Natural killer cell treated with Interleukin-12 subunit alpha and Interleukin-12 subunit beta and Interleukin-15 and Interleukin-18, amount 100 ng/mL, for 72 hours (primary cell): Measurements from ENCODE around the gene SPATA45. TPM values are rescaled to one million over a fixed set of nuclear protein-coding genes. Genes with fewer than 3 reads are reported as not detected.
"Not testable (repeated sequence)": the region's sequence is repeated elsewhere in the genome, so short reads cannot be mapped to it uniquely, and the experiment has no call there.

Experiments used
- ATAC-seq, 2 donors: fragments of 150-1000 bp; cut with Tn5 transposase in 1 of 2; sonication (Bioruptor Pico), chemical (Tn5 transposase) in 1 of 2; 2 replicates each; pipeline ENCODE4 v1.10.0; 2021
- DNase-seq: peaks from one replicate; pipeline ENCODE4 v3.0.0; 2022; ENCODE audit warnings: low spot score
- H3K27ac Mint-ChIP-seq, 2 donors: 1 replicate in 1 of 2; 2 replicates in 1 of 2; pipeline ENCODE4 v1.8.0; 2022; ENCODE audit warnings: mixed read lengths in 2 of 2, mild to moderate bottlenecking in 1 of 2, moderate library complexity in 1 of 2
- H3K27me3 Mint-ChIP-seq, 2 donors: 1 replicate in 1 of 2; 2 replicates in 1 of 2; pipeline ENCODE4 v1.8.0; 2022; ENCODE audit warnings: mixed read lengths in 2 of 2
- H3K36me3 Mint-ChIP-seq: one replicate; pipeline ENCODE4 v1.8.0; 2022; ENCODE audit warnings: mixed read lengths
- H3K4me1 Mint-ChIP-seq, 2 donors: 1 replicate in 1 of 2; 2 replicates in 1 of 2; pipeline ENCODE4 v1.8.0; 2022; ENCODE audit warnings: low read depth in 2 of 2, mixed read lengths in 2 of 2, mild to moderate bottlenecking in 1 of 2
- H3K4me3 Mint-ChIP-seq: one replicate; pipeline ENCODE4 v1.8.0; 2022; ENCODE audit warnings: mixed read lengths
- H3K9me3 Mint-ChIP-seq: 2 replicates; pipeline ENCODE4 v1.8.0; 2022; ENCODE audit warnings: mixed read lengths
- total RNA-seq, 2 donors: library from RNA; stranded (reverse); gene quantifications; one replicate each; pipeline ENCODE4 v1.2.3, GENCODE V29; 2022

SPATA45 gene
- total RNA-seq, 2 donors from 2014 or later, result 0.86 TPM; not detected in 1

DNA sequence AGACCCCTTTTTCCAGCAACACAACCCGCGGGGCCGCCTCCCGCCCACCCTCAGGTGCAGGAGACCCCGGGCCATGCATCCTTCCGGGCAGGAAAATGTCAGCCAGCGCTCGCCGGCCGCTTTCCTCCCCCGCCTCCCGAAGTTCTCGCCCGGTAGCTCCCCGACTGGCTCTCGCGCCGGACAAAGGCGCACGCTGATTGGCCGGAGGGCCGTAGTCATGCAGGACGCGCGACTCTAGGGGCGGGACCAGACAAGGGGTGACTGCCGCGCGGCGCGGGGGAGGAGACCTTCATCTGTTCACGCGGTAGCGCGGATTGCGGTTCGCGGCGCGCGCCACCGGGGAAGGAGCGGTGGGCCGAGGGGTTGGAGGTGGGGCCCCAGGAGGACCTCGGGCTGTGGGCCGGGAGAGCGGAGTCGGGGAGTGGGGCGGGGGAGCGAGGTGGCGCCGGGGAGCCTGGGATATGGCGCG, 10.6 kb upstream of the SPATA45 start, which contains the start of gene FLVCR1:
Gene FLVCR1 (plus strand): TSS at position 284 of the 469 bp plus-strand sequence. CDS start 178 bp downstream, at position 462.
- no peaks in the 10 kb centered on the region for H3K9me3 Mint-ChIP-seq
- H3K4me3 Mint-ChIP-seq, result no peak within 1 kb of the TSS
- H3K4me1 Mint-ChIP-seq, result peaks cover 11 to 15% of the 10 kb centered on the region in 2 donors
- peaks cover 6% of the 10 kb centered on the region for H3K36me3 Mint-ChIP-seq
- peak; percentile 99 for DNase-seq
- H3K27ac Mint-ChIP-seq, result peak within 1 kb of the TSS; percentile 89 to 90
- no peaks in the 10 kb centered on the region for H3K27me3 Mint-ChIP-seq
- ATAC-seq, result peak; percentile 100

DNA sequence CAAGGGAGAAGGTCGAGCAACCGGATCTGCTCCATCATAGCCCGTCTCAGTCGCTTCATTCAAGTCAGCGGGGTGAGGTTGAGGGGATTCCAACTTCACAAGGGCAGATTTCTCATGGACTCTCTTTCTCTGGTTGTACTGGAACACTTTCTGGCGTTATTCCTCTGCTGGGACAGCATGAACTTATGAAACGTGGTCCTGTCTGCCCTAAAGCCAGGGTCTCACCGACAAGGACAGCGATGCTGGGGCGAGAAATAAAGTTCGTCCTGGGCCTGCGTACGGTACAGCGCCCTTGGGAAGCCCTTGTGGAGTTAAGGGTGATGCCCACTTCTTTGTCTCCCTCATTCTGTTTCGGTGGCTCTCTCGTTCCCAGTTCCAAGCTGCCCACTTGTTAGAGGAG, 9.3 kb upstream of the SPATA45 start:
- peak overlapping the region in 1 of 2 donors; percentile 39 for H3K27ac Mint-ChIP-seq
- ATAC-seq (no peak), DNase-seq (no peak)
- H3K27me3 Mint-ChIP-seq, result no peaks in the 10 kb centered on the region
- H3K4me3 Mint-ChIP-seq, result no peak overlapping the region
- peaks cover 6% of the 10 kb centered on the region for H3K36me3 Mint-ChIP-seq
- no peaks in the 10 kb centered on the region for H3K9me3 Mint-ChIP-seq
- H3K4me1 Mint-ChIP-seq, result peaks cover 8 to 13% of the 10 kb centered on the region in 2 donors

- DNase-seq, result no peak
- H3K36me3 Mint-ChIP-seq, result peaks cover 6% of the 10 kb centered on the region
- no peak for ATAC-seq
- H3K27ac Mint-ChIP-seq, result no peak overlapping the region
- H3K27me3 Mint-ChIP-seq, result no peaks in the 10 kb centered on the region
- peaks cover under 1 to 8% of the 10 kb centered on the region in 2 donors for H3K4me1 Mint-ChIP-seq
- no peaks in the 10 kb centered on the region for H3K9me3 Mint-ChIP-seq
- no peak overlapping the region for H3K4me3 Mint-ChIP-seq
These were observed 6.2 kb upstream of the SPATA45 start for GRCh38 chr1:212853658-212854057.

DNA sequence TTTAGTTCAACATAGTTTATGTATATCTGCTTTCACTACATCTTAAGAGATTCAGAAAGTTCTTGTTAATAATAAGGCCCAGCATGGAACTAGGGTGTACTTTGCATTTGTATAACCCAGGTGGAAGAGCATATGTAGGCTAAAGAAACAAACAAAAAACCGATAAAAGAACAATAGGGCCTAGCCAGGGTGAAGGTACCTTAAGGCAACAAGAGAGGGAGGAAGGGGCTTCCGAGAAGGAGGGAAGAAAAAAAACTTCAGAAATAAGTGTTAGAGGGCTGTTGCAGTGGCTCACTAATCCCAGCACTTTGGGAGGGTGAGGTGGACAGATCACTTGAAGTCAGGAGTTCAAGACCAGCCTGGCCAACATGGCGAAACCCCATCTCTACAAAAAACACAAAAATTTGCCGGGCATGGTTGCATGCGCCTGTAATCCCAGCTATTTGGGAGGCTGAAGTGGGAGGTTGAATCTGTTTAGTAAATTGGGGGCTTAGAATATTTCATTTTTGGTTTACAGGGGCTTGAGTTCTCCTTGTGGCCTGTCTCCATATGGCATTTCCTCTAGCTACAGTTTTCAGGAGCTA, 4.7 kb upstream of the SPATA45 start:
- no peaks in the 10 kb centered on the region for H3K9me3 Mint-ChIP-seq
- H3K4me1 Mint-ChIP-seq, result no peaks in the 10 kb centered on the region
- no peak overlapping the region for H3K4me3 Mint-ChIP-seq
- ATAC-seq (no peak), DNase-seq (no peak)
- H3K27me3 Mint-ChIP-seq, result no peaks in the 10 kb centered on the region
- H3K36me3 Mint-ChIP-seq, result peaks cover 6% of the 10 kb centered on the region
- no peak overlapping the region for H3K27ac Mint-ChIP-seq

DNA sequence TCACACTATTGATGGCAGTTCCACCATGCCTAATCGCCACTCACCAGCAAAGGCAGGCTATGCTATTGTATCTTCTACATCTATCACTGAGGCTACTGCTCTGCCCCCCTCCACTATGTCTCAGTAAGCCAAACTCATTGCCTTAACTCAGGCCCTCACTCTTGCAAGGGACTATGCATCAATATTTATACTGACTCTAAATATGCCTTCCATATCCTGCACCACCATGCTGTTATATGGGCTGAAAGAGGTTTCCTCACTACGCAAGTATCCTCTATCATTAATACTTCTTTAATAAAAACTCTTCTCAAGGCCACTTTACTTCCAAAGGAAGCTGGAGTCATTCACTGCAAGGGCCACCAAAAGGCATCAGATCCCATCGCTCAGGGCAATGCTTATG, 2.9 kb downstream of the SPATA45 start:
- H3K36me3 Mint-ChIP-seq, DNase-seq, H3K4me3 Mint-ChIP-seq, H3K27ac Mint-ChIP-seq, ATAC-seq, H3K27me3 Mint-ChIP-seq, H3K4me1 Mint-ChIP-seq, H3K9me3 Mint-ChIP-seq: not testable (repeated sequence)

- H3K4me3 Mint-ChIP-seq, result no peak overlapping the region
- DNase-seq, result no peak
- H3K9me3 Mint-ChIP-seq, result no peaks in the 10 kb centered on the region
- ATAC-seq, result no peak
- peaks cover 0 to 7% of the 10 kb centered on the region in 2 donors for H3K4me1 Mint-ChIP-seq
- no peaks in the 10 kb centered on the region for H3K27me3 Mint-ChIP-seq
- H3K36me3 Mint-ChIP-seq, result no peaks in the 10 kb centered on the region
- no peak overlapping the region for H3K27ac Mint-ChIP-seq
These were observed 9.3 kb downstream of the SPATA45 start for GRCh38 chr1:212838145-212838544.

DNA sequence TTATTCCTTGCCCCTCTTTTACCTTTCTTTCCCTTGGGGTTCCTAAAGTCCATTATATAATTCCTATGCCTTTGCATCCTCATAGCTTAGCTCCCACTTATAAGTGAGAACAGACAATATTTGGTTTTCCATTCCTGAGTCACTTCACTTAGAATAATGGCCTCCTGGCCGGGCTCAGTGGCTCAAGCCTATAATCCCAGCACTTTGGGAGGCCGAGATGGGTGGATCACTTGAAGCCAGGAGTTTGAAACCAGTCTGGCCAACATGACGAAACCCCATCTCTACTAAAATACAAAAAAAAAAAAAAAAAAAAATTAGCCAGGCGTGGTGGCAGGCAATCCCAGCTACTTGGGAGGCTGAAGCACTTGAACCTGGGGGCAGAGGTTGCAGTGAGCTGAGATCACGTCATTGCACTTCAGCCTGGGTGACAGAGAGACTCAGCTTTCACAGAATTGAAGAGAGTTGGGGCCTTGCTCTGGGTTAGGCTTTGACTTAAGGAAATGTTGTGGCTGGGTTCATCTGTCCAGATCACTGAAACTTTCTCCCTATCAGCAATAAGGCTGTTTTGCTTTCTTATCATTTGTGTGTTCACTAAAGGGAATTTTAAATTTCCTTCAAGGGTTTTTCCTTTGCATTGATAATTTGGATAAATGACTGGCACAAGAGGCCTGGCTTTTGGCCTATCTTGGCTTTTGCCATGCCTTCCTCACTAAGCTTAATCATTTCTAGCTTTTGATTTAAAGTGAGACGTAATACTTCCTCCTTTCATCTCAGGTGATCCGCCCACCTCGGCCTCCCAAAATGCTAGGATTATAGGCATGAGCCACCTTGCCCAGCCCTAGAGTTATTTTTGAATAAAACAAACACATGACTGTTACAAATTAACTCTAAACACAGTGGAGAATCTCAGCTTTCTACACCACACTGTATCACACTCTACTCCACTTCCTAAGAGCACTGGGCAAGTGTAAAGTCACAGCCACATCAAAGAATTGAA, 13.9 kb downstream of the SPATA45 start:
- not testable (repeated sequence) for DNase-seq, ATAC-seq, H3K27ac Mint-ChIP-seq

DNA sequence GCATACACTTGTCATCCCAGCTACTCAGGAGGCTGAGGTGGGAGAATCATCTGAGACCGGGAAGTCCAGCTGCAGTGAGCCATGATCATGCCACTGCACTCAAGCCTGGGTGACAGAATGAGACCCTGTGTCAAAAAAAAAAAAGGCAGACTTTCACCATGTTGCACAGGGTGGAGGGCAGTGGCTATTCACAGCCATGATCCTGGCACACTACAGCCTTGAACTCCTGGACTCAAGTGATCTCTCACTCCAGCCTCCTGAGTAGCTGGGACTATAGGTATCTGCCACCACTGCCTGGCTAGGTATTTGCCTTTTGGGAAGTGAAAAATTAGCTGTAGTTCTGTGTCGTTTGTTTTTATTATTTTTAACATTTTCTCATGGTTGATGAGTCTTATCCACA, 19.1 kb downstream of the SPATA45 start:
- H3K4me3 Mint-ChIP-seq, result no peak overlapping the region
- DNase-seq (no peak), ATAC-seq (no peak)
- no peaks in the 10 kb centered on the region for H3K4me1 Mint-ChIP-seq
- H3K9me3 Mint-ChIP-seq, result peaks cover 10% of the 10 kb centered on the region
- H3K36me3 Mint-ChIP-seq, result peaks cover 18% of the 10 kb centered on the region
- H3K27me3 Mint-ChIP-seq, result peaks cover 6 to 13% of the 10 kb centered on the region in 2 donors
- H3K27ac Mint-ChIP-seq, result no peak overlapping the region

More for the DNA sequence above, 13.9 kb downstream of the SPATA45 start:
- H3K36me3 Mint-ChIP-seq, H3K4me3 Mint-ChIP-seq, H3K27me3 Mint-ChIP-seq, H3K4me1 Mint-ChIP-seq, H3K9me3 Mint-ChIP-seq: not testable (repeated sequence)

DNA sequence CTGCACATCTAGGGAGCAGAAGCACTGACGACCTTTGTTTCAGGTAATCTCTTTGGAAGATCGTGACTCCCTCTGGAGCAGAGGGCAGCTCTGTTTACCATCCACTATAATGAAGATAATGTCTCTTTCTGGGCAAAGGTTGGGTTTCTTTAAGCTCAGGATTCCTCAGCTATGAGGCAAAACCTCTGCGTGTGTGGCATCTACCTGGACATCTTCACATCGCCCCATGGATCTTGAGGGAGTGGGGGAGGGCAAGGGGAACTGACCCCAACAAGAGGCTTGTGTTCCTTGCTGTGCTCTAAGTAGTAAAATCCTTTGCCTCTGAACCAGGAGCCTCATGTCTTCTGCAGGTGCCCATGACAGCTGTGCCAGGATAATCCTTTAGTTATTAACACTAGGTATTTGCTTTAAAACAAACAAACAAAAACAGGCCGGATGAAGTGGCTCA, 19.6 kb downstream of the SPATA45 start:
- Mint-ChIP-seq H3K27ac (no peak overlapping the region), H3K4me1 (no peaks in the 10 kb centered on the region), H3K36me3 (peaks cover 18% of the 10 kb centered on the region), H3K9me3 (peaks cover 10% of the 10 kb centered on the region), H3K27me3 (peaks cover 6 to 13% of the 10 kb centered on the region in 2 donors), H3K4me3 (no peak overlapping the region)
- ATAC-seq, result no peak
- DNase-seq, result no peak

GRCh38 chr1:212827171-212827776, 20.2 kb downstream of the SPATA45 start:
- Mint-ChIP-seq H3K4me3 (no peak overlapping the region), H3K4me1 (no peaks in the 10 kb centered on the region), H3K27ac (no peak overlapping the region), H3K9me3 (peaks cover 10% of the 10 kb centered on the region), H3K36me3 (peaks cover 18% of the 10 kb centered on the region), H3K27me3 (peaks cover 6 to 13% of the 10 kb centered on the region in 2 donors)
- no peak for ATAC-seq
- no peak for DNase-seq

DNA sequence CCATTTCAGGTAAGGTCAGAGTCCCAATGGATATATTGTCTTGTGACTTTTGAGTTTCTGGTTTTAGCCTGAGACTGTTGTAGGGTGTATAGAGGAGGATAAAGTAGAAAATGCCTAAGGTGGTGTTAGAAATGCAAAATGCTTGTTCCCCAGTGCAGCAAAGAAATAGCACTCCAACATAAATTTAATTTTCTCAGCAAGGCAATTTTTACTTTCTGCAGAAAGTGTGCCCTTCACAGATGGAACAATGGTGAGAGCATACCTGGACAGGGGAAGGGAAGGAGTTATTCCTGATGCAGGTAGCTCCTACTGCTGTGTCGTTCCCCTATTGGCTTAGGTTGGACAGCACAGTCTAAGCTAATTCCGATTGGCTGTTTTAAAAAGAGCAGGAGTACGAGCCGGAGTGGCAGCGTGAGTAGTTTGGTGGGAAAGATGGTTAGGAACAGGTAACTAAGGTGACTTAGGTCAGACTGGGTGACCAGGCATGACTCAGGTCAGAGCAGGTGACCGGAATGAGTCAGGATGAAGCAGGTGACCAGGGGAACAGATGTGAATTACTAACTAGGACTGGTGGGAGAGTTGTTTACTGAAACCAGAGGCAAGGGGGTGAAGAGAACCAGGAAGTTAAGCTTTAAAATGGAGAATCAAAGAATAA, 21.5 kb downstream of the SPATA45 start:
- peaks cover 6 to 13% of the 10 kb centered on the region in 2 donors for H3K27me3 Mint-ChIP-seq
- H3K4me3 Mint-ChIP-seq, result no peak overlapping the region
- no peak for ATAC-seq

DNA sequence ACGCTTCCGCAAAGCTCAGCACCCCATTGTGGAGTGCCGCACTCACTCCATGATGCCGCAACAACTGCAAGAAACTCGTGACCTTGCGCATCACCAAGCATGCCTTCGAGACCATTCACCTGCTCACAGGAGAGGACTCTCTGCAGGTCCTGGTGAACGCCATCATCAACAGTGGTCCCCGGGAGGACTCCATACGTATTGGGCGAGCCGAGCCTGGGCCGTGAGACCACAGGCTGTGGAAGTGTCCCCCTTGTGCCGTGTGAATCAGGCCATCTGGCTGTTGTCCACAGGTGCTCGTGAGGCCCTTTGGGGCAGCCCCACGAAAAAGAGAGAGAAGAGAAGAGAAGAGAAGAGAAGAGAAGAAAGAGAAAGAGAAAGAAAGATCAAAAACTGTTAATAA, 23.2 kb downstream of the SPATA45 start:
- no peak for DNase-seq
- Mint-ChIP-seq H3K4me1 (peaks cover 4 to 5% of the 10 kb centered on the region in 2 donors), H3K4me3 (no peak overlapping the region), H3K9me3 (peaks cover 10% of the 10 kb centered on the region), H3K36me3 (peaks cover 18% of the 10 kb centered on the region), H3K27ac (no peak overlapping the region), H3K27me3 (peaks cover 12 to 16% of the 10 kb centered on the region in 2 donors)
- ATAC-seq, result no peak

More for the DNA sequence above, 21.5 kb downstream of the SPATA45 start:
- H3K4me1 Mint-ChIP-seq, result no peaks in the 10 kb centered on the region
- no peak for DNase-seq
- no peak overlapping the region for H3K27ac Mint-ChIP-seq
- H3K36me3 Mint-ChIP-seq, result peaks cover 18% of the 10 kb centered on the region
- peaks cover 10% of the 10 kb centered on the region for H3K9me3 Mint-ChIP-seq

- peaks cover 4 to 5% of the 10 kb centered on the region in 2 donors for H3K4me1 Mint-ChIP-seq
- H3K9me3 Mint-ChIP-seq, result peaks cover 10% of the 10 kb centered on the region
- no peak overlapping the region for H3K4me3 Mint-ChIP-seq
- peaks cover 12 to 16% of the 10 kb centered on the region in 2 donors for H3K27me3 Mint-ChIP-seq
- ATAC-seq (no peak), DNase-seq (no peak)
- H3K36me3 Mint-ChIP-seq, result peaks cover 18% of the 10 kb centered on the region
- H3K27ac Mint-ChIP-seq, result no peak overlapping the region
These were observed 24.5 kb downstream of the SPATA45 start for GRCh38 chr1:212822956-212823355.
